Measurements from ENCODE around the gene KDM3A. TPM values are rescaled to one million over a fixed set of nuclear protein-coding genes. Genes with fewer than 3 reads are reported as not detected.

The KDM3A gene
- total and polyA plus RNA-seq, 10 of the 15 experiments (the other 5 are each of a cell fraction or from before 2014, with no cell fraction given): 3.8 to 102 (median 11.1) TPM

DNA sequence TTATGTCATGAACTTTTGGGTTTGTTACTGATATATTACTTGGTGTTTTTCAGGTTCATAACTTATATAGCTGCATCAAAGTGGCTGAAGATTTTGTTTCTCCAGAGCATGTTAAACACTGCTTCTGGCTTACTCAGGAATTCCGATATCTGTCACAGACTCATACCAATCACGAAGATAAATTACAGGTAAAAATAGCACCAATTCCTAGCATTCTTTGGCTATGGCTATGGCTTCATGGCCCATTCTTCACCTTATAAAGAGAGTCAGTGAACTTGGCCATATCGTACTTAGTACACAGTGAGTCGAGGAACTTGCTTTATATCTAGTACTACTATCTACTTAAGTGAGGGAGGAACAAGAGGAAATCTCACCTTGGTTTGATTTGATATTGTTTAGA is 49.9 kb downstream of the KDM3A start:
- Histone ChIP-seq H3K27ac (ENCODE audit: control insufficient read depth, insufficient read depth) (no peak overlapping the region), H2AFZ (ENCODE audit: control insufficient read depth, low read depth, low read length) (no peak overlapping the region), H3K27me3 (replicated peaks in 1 of 2; ENCODE audit: control insufficient read depth in 2 of 2, insufficient read depth in 2 of 2, low read length in 1 of 2) (no peaks in the 10 kb centered on the region), H3K79me2 (ENCODE audit: control insufficient read depth, insufficient read depth, low read length) (no peaks in the 10 kb centered on the region), H4K20me1 (ENCODE audit: control insufficient read depth, insufficient read depth) (peaks cover 3% of the 10 kb centered on the region; the same call in 1 of the 2 replicates), H3K4me3 (no peak overlapping the region), H3K4me1 (ENCODE audit: control insufficient read depth, insufficient read depth, low read length) (no peaks in the 10 kb centered on the region), H3K4me2 (ENCODE audit: control insufficient read depth, insufficient read depth) (no peak overlapping the region), H3K9ac (ENCODE audit: control insufficient read depth, insufficient read depth, low read length) (no peak overlapping the region), H3K9me3 (replicated peaks; ENCODE audit: control insufficient read depth, insufficient read depth, low read length) (no peaks in the 10 kb centered on the region; the same call in 2 of the 3 replicates), H3K36me3 (ENCODE audit: control insufficient read depth in 2 of 2, insufficient read depth in 2 of 2, low read length in 1 of 2) (peaks cover 4 to 73% of the 10 kb centered on the region in 2 experiments)
- in situ Hi-C loops (cut with MboI) (no loop called here), intact Hi-C loops (cut with micrococcal nuclease; ENCODE audit: unreplicated experiment) (no loop called here)
- POLR2A ChIA-PET: interaction anchor here (0.6 kb wide), 1 partner anchor 25 kb away, joined by 3 read pairs; no protein-coding TSS in a partner anchor
- CTCF ChIA-PET: no interaction called here
- 95% methylated on average over 4 of the region's 4 CpGs for WGBS (ENCODE audit: insufficient coverage, insufficient replicate concordance, low lambda C conversion rate, missing lambda C conversion rate)
- no TSS peak for BruUV-seq (replicated peaks)
- DNase-seq (ENCODE audit: low read depth, low spot score) (no peak), FAIRE-seq (no peak), ATAC-seq (no peak)
- SMC1A ChIA-PET (ENCODE audit: uncharacterized antibody, unreplicated experiment): interaction anchor here (1.2 kb wide), 1 partner anchor 50 kb away, joined by 4 read pairs; the partner anchor contains the start of gene KDM3A
- RAD21 ChIA-PET (ENCODE audit: unreplicated experiment): no interaction called here
- TF ChIP-seq, protein P1, sequence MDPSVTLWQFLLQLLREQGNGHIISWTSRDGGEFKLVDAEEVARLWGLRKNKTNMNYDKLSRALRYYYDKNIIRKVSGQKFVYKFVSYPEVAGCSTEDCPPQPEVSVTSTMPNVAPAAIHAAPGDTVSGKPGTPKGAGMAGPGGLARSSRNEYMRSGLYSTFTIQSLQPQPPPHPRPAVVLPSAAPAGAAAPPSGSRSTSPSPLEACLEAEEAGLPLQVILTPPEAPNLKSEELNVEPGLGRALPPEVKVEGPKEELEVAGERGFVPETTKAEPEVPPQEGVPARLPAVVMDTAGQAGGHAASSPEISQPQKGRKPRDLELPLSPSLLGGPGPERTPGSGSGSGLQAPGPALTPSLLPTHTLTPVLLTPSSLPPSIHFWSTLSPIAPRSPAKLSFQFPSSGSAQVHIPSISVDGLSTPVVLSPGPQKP (IDR thresholded peaks at IDR 0.05; ENCODE audit: low read depth, low read length): no peak
- TF ChIP-seq BCL11A (IDR thresholded peaks at IDR 0.05; ENCODE audit: low read depth, low read length) (no peak), FOS (IDR thresholded peaks at IDR 0.05; ENCODE audit: borderline replicate concordance, extremely low read depth, insufficient read length) (no peak), SREBF1 (IDR thresholded peaks at IDR 0.05; ENCODE audit: low read length) (no peak), TCF12 (IDR thresholded peaks at IDR 0.05; ENCODE audit: low read depth, low read length) (no peak), FOXM1 (IDR thresholded peaks at IDR 0.05; ENCODE audit: low read depth, low read length) (no peak), SMC3 (IDR thresholded peaks at IDR 0.05; ENCODE audit: borderline replicate concordance, low read length) (no peak), SREBF2 (IDR thresholded peaks at IDR 0.05; ENCODE audit: low read length) (no peak)
